Upper lobe of left lung (tissue), 6 donors: Measurements from ENCODE around the gene B4GALNT4. TPM values are rescaled to one million over a fixed set of nuclear protein-coding genes. Genes with fewer than 3 reads are reported as not detected.
A peak's percentile ranks its signal among the peaks of the same experiment; 100 is the strongest.
"Not testable (repeated sequence)": the region's sequence is repeated elsewhere in the genome, so short reads cannot be mapped to it uniquely, and the experiment has no call there.

Experiments
- ATAC-seq, 2 donors: fragments of 200-7000 bp; cut with Tn5 transposase; one replicate each; pipeline ENCODE4 v1.9.1; 2022; ENCODE audit warnings: mild to moderate bottlenecking in 2 of 2, moderate library complexity in 2 of 2; ENCODE audit not compliant: low FRiP score in 2 of 2
- DNase-seq, 2 donors: peaks; one replicate each; pipeline ENCODE4 v3.0.0-alpha.2; 2019 to 2020
- H3K27ac ChIP-seq, 4 donors: fragments of 200-600 bp; sonication (generic); one replicate each; pipeline ENCODE4 v1.5.1; 2016 to 2019
- H3K27me3 ChIP-seq, 4 donors: fragments of 200-600 bp; sonication (generic); one replicate each; pipeline ENCODE4 v1.5.1; 2017 to 2019
- H3K36me3 ChIP-seq, 4 donors: fragments of 200-600 bp; sonication (generic); one replicate each; pipeline ENCODE4 v1.5.1; 2016 to 2019
- H3K4me1 ChIP-seq, 4 donors: fragments of 200-600 bp; sonication (generic); one replicate each; pipeline ENCODE4 v1.5.1; 2018 to 2019
- H3K4me3 ChIP-seq, 4 donors: fragments of 200-600 bp; sonication (generic); one replicate each; pipeline ENCODE4 v1.5.1; 2017 to 2019; ENCODE audit warnings: mild to moderate bottlenecking in 2 of 4, moderate library complexity in 1 of 4
- H3K9me3 ChIP-seq, 4 donors: fragments of 200-600 bp; sonication (generic); one replicate each; pipeline ENCODE4 v1.5.1; 2018 to 2019
- CTCF ChIP-seq, 6 experiments: fragments of 450-650 bp in 4 of 6; fragments of 200-600 bp in 2 of 6; sonication (generic) in 2 of 6; IDR thresholded peaks; one replicate each; pipeline ENCODE4 v1.5.1; 2016 to 2019; ENCODE audit warnings: antibody characterized with exemption in 6 of 6
- EP300 ChIP-seq, 4 donors: sonication (generic); formaldehyde crosslinking; IDR thresholded peaks; one replicate each; pipeline ENCODE4 v1.5.1; 2017; ENCODE audit warnings: antibody characterized with exemption in 4 of 4, control low read depth in 2 of 4
- POLR2A ChIP-seq, 4 donors: fragments of 450-650 bp; IDR thresholded peaks; one replicate each; pipeline ENCODE4 v1.5.1; 2016 to 2017; ENCODE audit warnings: antibody characterized with exemption in 4 of 4, mild to moderate bottlenecking in 2 of 4
- POLR2AphosphoS5 ChIP-seq, 2 donors: sonication (generic); formaldehyde crosslinking; IDR thresholded peaks; one replicate each; pipeline ENCODE4 v1.5.1; 2017; ENCODE audit warnings: antibody characterized with exemption in 2 of 2
- WGBS, 2 donors: methylation state at CpG; one replicate each; pipeline ENCODE4 v1.1.5; 2017 to 2018; 5-methylcytosine and 5-hydroxymethylcytosine counted together
- total RNA-seq, 6 donors: library from RNA; depleted of rRNA in 4 of 6; stranded (reverse); fragments of >200 nt in 4 of 6; gene quantifications; one replicate each; pipeline versions ENCODE4 v1.1.0 to v1.2.1, GENCODE V29; 2016 to 2021
- donor health status: DM: no; HTN: no; CAD: no; lungs with moderate emphysema.
- donor health status: DM: no; HTN: yes; CAD: no; lungs with severe emphysema.

B4GALNT4 gene
- total RNA-seq, 6 donors from 2014 or later, result 0.23 to 2.1 (median 0.54) TPM; not detected in 1

DNA sequence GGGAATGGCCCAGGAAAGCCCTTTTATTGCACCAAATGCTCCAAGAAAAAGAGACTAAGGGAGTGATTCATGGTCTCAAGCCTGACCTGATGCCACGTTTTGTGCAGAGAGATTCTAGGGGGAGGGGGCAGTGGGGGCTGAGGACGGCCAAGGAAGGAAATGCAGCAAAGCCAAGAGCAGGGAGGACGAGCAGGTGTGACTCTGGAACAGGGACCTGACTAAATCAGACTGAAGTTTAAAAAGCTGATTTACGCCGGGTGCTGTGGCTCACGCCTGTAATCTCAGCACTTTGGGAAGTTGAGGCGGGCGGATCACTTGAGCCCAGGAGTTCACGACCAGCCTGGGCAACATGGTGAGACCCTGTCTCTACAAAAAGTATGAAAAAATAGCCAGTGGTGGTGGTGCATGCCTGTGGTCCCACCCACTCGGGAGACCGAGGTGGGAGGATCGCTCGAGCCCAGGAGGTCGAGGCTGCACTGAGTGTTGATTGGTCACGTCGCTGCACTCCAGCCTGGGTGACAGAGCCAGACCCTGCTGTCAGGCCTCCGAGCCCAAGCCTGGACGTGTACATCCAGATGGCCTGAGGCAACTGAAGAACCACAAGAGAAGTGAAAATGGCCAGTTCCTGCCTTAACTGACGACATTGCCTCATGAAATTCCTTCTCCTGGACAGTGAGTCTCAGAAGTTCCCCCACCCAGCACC lies 37.8 kb upstream of the B4GALNT4 start:
- Histone ChIP-seq H3K9me3 (no peaks in the 10 kb centered on the region), H3K27me3 (no peaks in the 10 kb centered on the region), H3K36me3 (no peaks in the 10 kb centered on the region), H3K4me3 (no peak overlapping the region), H3K4me1 (peaks cover 22 to 30% (median 29%) of the 10 kb centered on the region in 4 donors), H3K27ac (no peak overlapping the region)
- TF ChIP-seq POLR2A (IDR thresholded peaks at IDR 0.05), result no peak
- TF ChIP-seq EP300 (IDR thresholded peaks at IDR 0.05), result no peak
- no peak for TF ChIP-seq POLR2AphosphoS5 (IDR thresholded peaks at IDR 0.05)
- TF ChIP-seq CTCF (IDR thresholded peaks at IDR 0.05), result no peak
- ATAC-seq, result no peak
- 78 to 87% methylated on average over 14 to 19 of the region's 19 CpGs for WGBS, 2 donors
- DNase-seq, result no peak

DNA sequence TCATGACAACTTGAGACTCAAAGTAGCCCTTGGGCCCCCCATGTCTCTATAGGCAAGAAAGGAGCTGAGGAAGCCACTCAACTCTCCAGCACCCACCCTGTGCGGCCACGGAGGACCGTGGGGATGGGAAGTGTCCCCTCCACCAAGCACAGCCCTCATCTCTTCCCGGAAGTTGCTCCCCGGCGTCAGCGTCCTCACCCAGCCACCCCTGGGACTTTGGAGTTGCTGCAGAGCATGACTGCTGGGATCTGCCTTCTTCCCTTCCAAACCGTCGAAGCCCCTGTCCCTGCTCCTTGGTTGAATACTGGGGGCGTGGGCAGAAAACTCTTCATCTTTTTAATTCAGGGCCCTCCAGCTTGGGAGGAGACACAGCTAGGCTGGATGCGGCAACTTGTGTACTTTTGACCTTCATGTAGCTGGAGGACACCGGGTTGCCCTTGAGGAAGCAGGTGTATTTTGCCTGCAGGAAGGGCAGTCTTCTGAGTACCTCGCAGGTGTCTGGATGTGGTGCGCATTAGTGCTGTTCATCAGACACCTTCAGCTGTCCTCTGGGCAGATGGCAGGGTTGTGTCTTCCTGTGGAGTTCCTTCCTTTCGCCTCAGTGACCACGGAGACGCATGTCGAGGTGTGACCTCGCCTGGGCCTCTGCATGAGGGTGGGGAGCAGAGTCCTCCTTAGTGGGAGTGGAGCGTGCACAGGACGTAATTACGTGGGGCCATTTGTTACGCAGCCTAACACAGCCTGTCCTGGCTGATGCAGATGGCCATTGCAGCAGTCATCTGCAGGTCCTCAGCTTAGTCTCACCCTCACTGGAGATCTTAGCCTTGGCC lies 36.4 kb upstream of the B4GALNT4 start:
- Histone ChIP-seq H3K9me3 (no peaks in the 10 kb centered on the region), H3K27ac (no peak overlapping the region), H3K4me1 (peaks cover 14 to 21% (median 18%) of the 10 kb centered on the region in 4 donors), H3K4me3 (no peak overlapping the region), H3K36me3 (no peaks in the 10 kb centered on the region), H3K27me3 (no peaks in the 10 kb centered on the region)
- 78 to 93% methylated on average over 20 to 23 of the region's 23 CpGs for WGBS, 2 donors
- ATAC-seq, result no peak
- TF ChIP-seq POLR2AphosphoS5 (IDR thresholded peaks at IDR 0.05), result no peak
- TF ChIP-seq CTCF (IDR thresholded peaks at IDR 0.05), result no peak
- TF ChIP-seq EP300 (IDR thresholded peaks at IDR 0.05), result no peak
- no peak for TF ChIP-seq POLR2A (IDR thresholded peaks at IDR 0.05)
- no peak for DNase-seq

- DNase-seq, H3K4me3 ChIP-seq, ATAC-seq, H3K9me3 ChIP-seq, H3K27ac ChIP-seq, H3K27me3 ChIP-seq, H3K36me3 ChIP-seq: not testable (repeated sequence)
- WGBS, 2 donors, result 87 to 91% methylated on average over 17 of the region's 17 CpGs
- peaks cover 12 to 16% (median 14%) of the 10 kb centered on the region in 4 donors for H3K4me1 ChIP-seq
These were observed 35.6 kb upstream of the B4GALNT4 start for GRCh38 chr11:333616-334263.

DNA sequence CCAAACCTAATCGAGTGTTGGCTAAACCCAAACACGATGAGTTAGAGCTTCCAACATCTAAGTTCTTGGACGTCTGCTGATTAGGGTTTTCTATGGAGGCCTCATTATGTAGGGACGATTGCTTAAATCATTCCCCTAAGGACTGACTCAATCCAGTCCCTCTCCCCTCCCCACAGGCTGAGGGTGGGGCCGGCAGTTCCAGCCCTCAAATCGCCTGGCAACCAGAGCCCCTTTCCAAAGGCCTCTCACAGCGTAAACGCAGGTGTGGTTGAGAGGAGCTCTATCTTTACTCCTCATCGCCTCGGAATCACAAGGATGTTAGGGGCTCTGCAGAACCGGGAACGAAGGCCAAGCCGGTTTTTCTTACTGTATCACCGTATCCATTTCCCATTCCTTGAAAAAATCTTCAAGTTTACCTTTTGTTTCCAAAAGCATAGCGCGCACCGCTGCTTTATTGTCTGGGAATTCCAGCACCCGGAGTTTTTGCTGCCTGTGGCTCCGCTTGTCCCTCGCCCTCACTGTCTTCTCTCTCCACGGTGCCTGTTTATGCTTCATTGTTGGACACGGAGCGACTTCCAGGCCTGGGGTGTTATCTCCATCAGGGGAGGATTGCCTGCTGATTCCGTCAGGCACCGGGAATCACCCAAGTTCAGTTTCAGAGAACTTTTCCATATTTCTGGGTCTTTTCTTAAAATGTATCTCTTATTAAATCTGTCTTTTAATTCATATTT lies 34.9 kb upstream of the B4GALNT4 start:
- H3K27me3 ChIP-seq, result no peaks in the 10 kb centered on the region
- H3K36me3 ChIP-seq, result no peaks in the 10 kb centered on the region
- WGBS, 2 donors, result 66 to 71% methylated on average over 25 of the region's 25 CpGs
- no peak for TF ChIP-seq CTCF (IDR thresholded peaks at IDR 0.05)
- no peak for TF ChIP-seq EP300 (IDR thresholded peaks at IDR 0.05)
- TF ChIP-seq POLR2AphosphoS5 (IDR thresholded peaks at IDR 0.05), result no peak
- TF ChIP-seq POLR2A (IDR thresholded peaks at IDR 0.05), result no peak
- H3K4me3 ChIP-seq, result no peak overlapping the region
- DNase-seq (no peak), ATAC-seq (peak in 1 of 2 donors; percentile 73)
- H3K27ac ChIP-seq, result no peak overlapping the region
- H3K4me1 ChIP-seq, result peaks cover 12 to 16% (median 14%) of the 10 kb centered on the region in 4 donors
- no peaks in the 10 kb centered on the region for H3K9me3 ChIP-seq
